ENCODE results near the gene TMA7B.

DNA sequence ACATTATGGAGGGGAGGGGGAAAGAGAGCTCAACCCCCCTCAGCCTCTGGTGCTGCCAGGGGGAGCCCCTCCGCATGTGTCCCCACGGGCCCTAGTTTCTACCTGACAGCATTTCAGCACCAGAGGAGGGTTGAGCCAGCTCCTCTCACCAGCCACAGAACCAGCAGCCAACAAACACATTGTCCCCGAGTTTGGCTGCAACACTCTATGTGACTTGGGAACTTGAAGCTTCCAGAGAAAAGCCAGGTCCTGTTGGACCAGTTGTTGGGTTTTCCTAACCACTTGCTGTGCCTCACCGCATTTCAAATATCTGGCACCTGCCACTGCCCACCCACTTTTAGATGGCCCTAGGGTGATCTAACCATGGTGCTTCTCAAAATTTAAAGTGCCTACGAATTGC lies 13.5 kb downstream of the TMA7B start:
- TF ChIP-seq, protein P1, sequence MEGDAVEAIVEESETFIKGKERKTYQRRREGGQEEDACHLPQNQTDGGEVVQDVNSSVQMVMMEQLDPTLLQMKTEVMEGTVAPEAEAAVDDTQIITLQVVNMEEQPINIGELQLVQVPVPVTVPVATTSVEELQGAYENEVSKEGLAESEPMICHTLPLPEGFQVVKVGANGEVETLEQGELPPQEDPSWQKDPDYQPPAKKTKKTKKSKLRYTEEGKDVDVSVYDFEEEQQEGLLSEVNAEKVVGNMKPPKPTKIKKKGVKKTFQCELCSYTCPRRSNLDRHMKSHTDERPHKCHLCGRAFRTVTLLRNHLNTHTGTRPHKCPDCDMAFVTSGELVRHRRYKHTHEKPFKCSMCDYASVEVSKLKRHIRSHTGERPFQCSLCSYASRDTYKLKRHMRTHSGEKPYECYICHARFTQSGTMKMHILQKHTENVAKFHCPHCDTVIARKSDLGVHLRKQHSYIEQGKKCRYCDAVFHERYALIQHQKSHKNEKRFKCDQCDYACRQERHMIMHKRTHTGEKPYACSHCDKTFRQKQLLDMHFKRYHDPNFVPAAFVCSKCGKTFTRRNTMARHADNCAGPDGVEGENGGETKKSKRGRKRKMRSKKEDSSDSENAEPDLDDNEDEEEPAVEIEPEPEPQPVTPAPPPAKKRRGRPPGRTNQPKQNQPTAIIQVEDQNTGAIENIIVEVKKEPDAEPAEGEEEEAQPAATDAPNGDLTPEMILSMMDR (IDR thresholded peaks at IDR 0.05): no peak
- no peak for TF ChIP-seq POLR2AphosphoS5 (IDR thresholded peaks at IDR 0.05)
- no peak for TF ChIP-seq POLR2A (IDR thresholded peaks at IDR 0.05)
